C4-2B (cell line): ENCODE measurements around the gene USH2A.

ENCODE experiments used
- ZFX ChIP-seq: fragments of 450-650 bp; IDR thresholded peaks from 2 replicates; pipeline ENCODE4 v1.6.1; 2017
- TF ChIP-seq, protein P1 (sequence below): fragments of 450-650 bp; conservative IDR thresholded peaks from 2 replicates; pipeline ENCODE4 v1.5.1; 2017; ENCODE audit warnings: mild to moderate bottlenecking

DNA sequence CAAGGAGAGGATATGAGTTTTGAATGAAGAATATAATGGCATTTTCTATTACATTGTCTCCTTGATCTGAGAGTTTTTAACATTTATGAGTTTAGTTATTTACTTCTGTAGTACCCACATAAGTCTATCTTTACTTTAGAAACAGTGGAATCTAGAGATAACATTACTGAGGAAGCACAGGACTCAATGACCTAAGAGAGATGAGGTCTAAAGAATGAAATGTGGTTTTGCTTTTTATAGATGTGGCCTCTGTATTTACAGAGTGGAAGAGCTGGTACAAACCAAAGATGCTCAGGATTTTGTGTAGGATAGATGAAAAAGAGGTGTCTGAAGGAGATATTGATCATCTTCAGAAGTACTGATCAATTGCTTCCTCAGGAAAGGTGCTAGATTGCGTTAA lies 678.8 kb downstream of the USH2A start:
- no peak for TF ChIP-seq ZFX
- TF ChIP-seq, protein P1, sequence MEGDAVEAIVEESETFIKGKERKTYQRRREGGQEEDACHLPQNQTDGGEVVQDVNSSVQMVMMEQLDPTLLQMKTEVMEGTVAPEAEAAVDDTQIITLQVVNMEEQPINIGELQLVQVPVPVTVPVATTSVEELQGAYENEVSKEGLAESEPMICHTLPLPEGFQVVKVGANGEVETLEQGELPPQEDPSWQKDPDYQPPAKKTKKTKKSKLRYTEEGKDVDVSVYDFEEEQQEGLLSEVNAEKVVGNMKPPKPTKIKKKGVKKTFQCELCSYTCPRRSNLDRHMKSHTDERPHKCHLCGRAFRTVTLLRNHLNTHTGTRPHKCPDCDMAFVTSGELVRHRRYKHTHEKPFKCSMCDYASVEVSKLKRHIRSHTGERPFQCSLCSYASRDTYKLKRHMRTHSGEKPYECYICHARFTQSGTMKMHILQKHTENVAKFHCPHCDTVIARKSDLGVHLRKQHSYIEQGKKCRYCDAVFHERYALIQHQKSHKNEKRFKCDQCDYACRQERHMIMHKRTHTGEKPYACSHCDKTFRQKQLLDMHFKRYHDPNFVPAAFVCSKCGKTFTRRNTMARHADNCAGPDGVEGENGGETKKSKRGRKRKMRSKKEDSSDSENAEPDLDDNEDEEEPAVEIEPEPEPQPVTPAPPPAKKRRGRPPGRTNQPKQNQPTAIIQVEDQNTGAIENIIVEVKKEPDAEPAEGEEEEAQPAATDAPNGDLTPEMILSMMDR, result no peak
